ENCODE data around the gene KCNJ15.

DNA sequence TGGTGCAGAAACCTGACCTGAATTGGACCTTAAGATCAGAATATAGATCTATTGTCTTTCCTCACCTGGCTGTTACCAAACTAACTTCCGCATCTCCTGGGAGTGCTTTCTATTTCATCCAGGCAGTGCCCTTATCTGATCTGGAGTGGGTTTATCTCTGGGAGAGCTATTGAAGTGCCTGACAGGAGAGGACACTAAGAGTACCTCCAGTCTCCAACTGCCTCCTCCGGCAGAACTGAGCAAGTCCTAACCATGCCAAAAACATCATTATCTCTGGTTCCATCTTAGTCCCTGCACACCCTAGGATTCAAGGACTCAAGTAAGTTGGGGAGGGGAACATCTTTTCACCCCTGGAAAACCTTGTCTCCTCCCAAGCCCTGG lies 12.4 kb upstream of the KCNJ15 start:
- TF ChIP-seq, protein P1, sequence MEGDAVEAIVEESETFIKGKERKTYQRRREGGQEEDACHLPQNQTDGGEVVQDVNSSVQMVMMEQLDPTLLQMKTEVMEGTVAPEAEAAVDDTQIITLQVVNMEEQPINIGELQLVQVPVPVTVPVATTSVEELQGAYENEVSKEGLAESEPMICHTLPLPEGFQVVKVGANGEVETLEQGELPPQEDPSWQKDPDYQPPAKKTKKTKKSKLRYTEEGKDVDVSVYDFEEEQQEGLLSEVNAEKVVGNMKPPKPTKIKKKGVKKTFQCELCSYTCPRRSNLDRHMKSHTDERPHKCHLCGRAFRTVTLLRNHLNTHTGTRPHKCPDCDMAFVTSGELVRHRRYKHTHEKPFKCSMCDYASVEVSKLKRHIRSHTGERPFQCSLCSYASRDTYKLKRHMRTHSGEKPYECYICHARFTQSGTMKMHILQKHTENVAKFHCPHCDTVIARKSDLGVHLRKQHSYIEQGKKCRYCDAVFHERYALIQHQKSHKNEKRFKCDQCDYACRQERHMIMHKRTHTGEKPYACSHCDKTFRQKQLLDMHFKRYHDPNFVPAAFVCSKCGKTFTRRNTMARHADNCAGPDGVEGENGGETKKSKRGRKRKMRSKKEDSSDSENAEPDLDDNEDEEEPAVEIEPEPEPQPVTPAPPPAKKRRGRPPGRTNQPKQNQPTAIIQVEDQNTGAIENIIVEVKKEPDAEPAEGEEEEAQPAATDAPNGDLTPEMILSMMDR (IDR thresholded peaks at IDR 0.05), result no peak
- no peak for TF ChIP-seq POLR2A (IDR thresholded peaks at IDR 0.05)
